HT1080 (cell line): ENCODE measurements around the gene MEGF6. TPM values are rescaled to one million over a fixed set of nuclear protein-coding genes. Genes with fewer than 3 reads are reported as not detected.

ENCODE experiments used
- DNase-seq: peaks from one replicate; pipeline ENCODE4 v3.0.0-alpha.2; 2015; ENCODE audit warnings: low read depth
- polyA plus RNA-seq, 2 experiments: library from polyadenylated mRNA; depleted of rRNA; stranded (reverse); fragments of >200 nt; gene quantifications; 2 replicates each; pipeline ENCODE4 v1.2.3, GENCODE V29; 2015
- total RNA-seq: library from RNA; depleted of rRNA; stranded (reverse); fragments of >200 nt; shearing (Covaris generic); gene quantifications from 2 replicates; pipeline ENCODE4 v1.2.3, GENCODE V29; 2014; rRNA removed

Gene MEGF6
- total RNA-seq: 0.10 and 0.92 TPM in 2 replicates
- 1.0 and 1.4 TPM in 2 replicates for polyA plus RNA-seq (2015; cell fraction: cytosol; rRNA removed)
- polyA plus RNA-seq (2015; cell fraction: nucleus; rRNA removed): 2.9 and 4.1 TPM in 2 replicates

GRCh38 chr1:3611170-3612019, at the start of gene MEGF6:
TSS of gene MEGF6 (minus strand) at chr1:3611508. CDS start at chr1:3611268, 240 bp downstream.
- no peak for DNase-seq

- DNase-seq: no peak
Measured at GRCh38 chr1:3660704-3661103, 49.4 kb upstream of the MEGF6 start.

- no peak for DNase-seq
Measured at GRCh38 chr1:3659093-3659492, 47.8 kb upstream of the MEGF6 start.

GRCh38 chr1:3658231-3658615, 46.9 kb upstream of the MEGF6 start:
- no peak for DNase-seq

- DNase-seq: no peak
Measured at GRCh38 chr1:3657578-3658230, 46.4 kb upstream of the MEGF6 start.

GRCh38 chr1:3657096-3657475, 45.8 kb upstream of the MEGF6 start:
- DNase-seq: no peak

GRCh38 chr1:3656450-3657095, 45.3 kb upstream of the MEGF6 start:
- DNase-seq: no peak

- no peak for DNase-seq
Measured at GRCh38 chr1:3654549-3655281, 43.4 kb upstream of the MEGF6 start.

GRCh38 chr1:3653286-3653618, 41.9 kb upstream of the MEGF6 start:
- no peak for DNase-seq

- no peak for DNase-seq
Measured at GRCh38 chr1:3652548-3653285, 41.4 kb upstream of the MEGF6 start.

GRCh38 chr1:3651930-3652547, 40.7 kb upstream of the MEGF6 start, which contains the start of gene TP73:
TSS of gene TP73 (plus strand) at chr1:3652516. CDS start at chr1:3682366, 29,850 bp downstream.
- no peak for DNase-seq

- no peak for DNase-seq
Measured at GRCh38 chr1:3651026-3651929, 40.0 kb upstream of the MEGF6 start.

GRCh38 chr1:3650248-3651025, 39.1 kb upstream of the MEGF6 start:
- DNase-seq: no peak

- peak; percentile 89 for DNase-seq
Measured at GRCh38 chr1:3649342-3650247, 38.3 kb upstream of the MEGF6 start, which contains the start of gene WRAP73. TSS of gene WRAP73 (minus strand) at chr1:3650103. CDS start at chr1:3649999, 104 bp downstream.

GRCh38 chr1:3646596-3646995, 35.3 kb upstream of the MEGF6 start:
- DNase-seq: no peak

GRCh38 chr1:3645666-3646355, 34.5 kb upstream of the MEGF6 start:
- no peak for DNase-seq

- DNase-seq: no peak
Measured at GRCh38 chr1:3645247-3645646, 33.9 kb upstream of the MEGF6 start.
